ENCODE measurements around the gene NDUFA11. TPM values are rescaled to one million over a fixed set of nuclear protein-coding genes. Genes with fewer than 3 reads are reported as not detected.
A peak's percentile ranks its signal among the peaks of the same experiment; 100 is the strongest.

Gene NDUFA11
- total and polyA plus RNA-seq, 8 donors: 22.2 to 524 (median 344) TPM

GRCh38 chr19:5910638-5910907, 7.0 kb upstream of the NDUFA11 start:
- intact Hi-C loops (cut with DNase I; ENCODE audit: low total_unique reads): no loop called here
- no peak for DNase-seq
- TF ChIP-seq EP300 (IDR thresholded peaks at IDR 0.05) (no peak), POLR2AphosphoS5 (IDR thresholded peaks at IDR 0.05) (no peak), POLR2A (IDR thresholded peaks at IDR 0.05) (no peak)
- TF ChIP-seq, protein P1, sequence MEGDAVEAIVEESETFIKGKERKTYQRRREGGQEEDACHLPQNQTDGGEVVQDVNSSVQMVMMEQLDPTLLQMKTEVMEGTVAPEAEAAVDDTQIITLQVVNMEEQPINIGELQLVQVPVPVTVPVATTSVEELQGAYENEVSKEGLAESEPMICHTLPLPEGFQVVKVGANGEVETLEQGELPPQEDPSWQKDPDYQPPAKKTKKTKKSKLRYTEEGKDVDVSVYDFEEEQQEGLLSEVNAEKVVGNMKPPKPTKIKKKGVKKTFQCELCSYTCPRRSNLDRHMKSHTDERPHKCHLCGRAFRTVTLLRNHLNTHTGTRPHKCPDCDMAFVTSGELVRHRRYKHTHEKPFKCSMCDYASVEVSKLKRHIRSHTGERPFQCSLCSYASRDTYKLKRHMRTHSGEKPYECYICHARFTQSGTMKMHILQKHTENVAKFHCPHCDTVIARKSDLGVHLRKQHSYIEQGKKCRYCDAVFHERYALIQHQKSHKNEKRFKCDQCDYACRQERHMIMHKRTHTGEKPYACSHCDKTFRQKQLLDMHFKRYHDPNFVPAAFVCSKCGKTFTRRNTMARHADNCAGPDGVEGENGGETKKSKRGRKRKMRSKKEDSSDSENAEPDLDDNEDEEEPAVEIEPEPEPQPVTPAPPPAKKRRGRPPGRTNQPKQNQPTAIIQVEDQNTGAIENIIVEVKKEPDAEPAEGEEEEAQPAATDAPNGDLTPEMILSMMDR (IDR thresholded peaks at IDR 0.05): no peak
- H3K4me3 ChIP-seq: no peak overlapping the region
- WGBS, 5 donors: 80 to 93% (median 90%) methylated on average over 1 of the region's 1 CpG
- peak overlapping the region in 2 of 5 donors; percentile 31 to 49 for H3K27ac ChIP-seq
- H3K36me3 ChIP-seq: peaks cover 15 to 37% (median 32%) of the 10 kb centered on the region in 4 donors
- H3K27me3 ChIP-seq: no peaks in the 10 kb centered on the region
- no peaks in the 10 kb centered on the region for H3K9me3 ChIP-seq
- H3K4me1 ChIP-seq: peaks cover 16 to 62% (median 43%) of the 10 kb centered on the region in 4 donors

DNA sequence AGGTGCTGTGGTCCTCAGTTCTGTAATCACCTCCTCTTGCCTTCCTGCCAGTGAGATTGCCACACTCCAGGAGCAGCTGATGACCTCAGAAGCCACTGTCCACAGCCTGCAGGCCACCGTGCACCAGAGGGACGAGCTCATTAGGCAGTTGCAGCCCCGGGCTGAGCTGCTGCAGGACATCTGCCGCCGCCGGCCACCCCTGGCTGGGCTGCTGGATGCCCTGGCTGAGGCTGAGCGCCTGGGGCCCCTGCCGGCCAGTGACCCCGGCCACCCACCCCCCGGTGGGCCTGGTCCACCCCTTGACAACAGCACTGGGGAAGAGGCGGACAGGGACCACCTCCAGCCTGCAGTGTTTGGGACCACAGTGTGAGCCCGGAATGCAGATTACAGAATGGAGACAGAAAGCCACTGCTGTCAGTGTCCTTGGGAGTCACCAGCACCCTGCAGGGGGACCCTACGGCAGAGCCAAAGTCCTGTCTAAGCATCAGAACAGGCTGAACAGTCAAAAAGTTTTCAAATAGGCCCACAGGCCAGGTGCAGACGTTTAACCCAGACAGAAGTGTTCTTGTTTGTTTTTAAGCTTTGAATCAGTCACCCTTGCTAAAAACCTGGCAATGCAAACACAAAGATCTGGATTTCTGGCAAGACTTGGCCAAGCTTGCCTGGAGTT, 5.3 kb upstream of the NDUFA11 start:
- Histone ChIP-seq H3K4me1 (peaks cover 12 to 53% (median 35%) of the 10 kb centered on the region in 4 donors), H3K36me3 (peaks cover 15 to 32% (median 29%) of the 10 kb centered on the region in 4 donors), H3K9me3 (no peaks in the 10 kb centered on the region), H3K27me3 (no peaks in the 10 kb centered on the region), H3K27ac (peak overlapping the region in 2 of 5 donors; percentile 5 to 49), H3K4me3 (no peak overlapping the region)
- TF ChIP-seq POLR2AphosphoS5 (IDR thresholded peaks at IDR 0.05) (no peak), POLR2A (IDR thresholded peaks at IDR 0.05) (no peak), EP300 (IDR thresholded peaks at IDR 0.05) (no peak)
- TF ChIP-seq, protein P1 (IDR thresholded peaks at IDR 0.05): no peak
- 48 to 70% (median 58%) methylated on average over 9 to 14 of the region's 14 CpGs for WGBS, 5 donors
- intact Hi-C loops (cut with DNase I; ENCODE audit: low total_unique reads): no loop called here
- no peak for DNase-seq

- peaks cover 15 to 31% (median 27%) of the 10 kb centered on the region in 4 donors for H3K36me3 ChIP-seq
- TF ChIP-seq, protein P1 (IDR thresholded peaks at IDR 0.05): no peak
- no peak for TF ChIP-seq POLR2AphosphoS5 (IDR thresholded peaks at IDR 0.05)
- no peak for TF ChIP-seq POLR2A (IDR thresholded peaks at IDR 0.05)
- TF ChIP-seq EP300 (IDR thresholded peaks at IDR 0.05): no peak
- H3K4me3 ChIP-seq: no peak overlapping the region
- no peak for DNase-seq
- H3K4me1 ChIP-seq: peaks cover 21 to 58% (median 42%) of the 10 kb centered on the region in 4 donors
- intact Hi-C loops (cut with DNase I; ENCODE audit: low total_unique reads): no loop called here
- no peak overlapping the region for H3K27ac ChIP-seq
- WGBS, 5 donors: 64 to 82% (median 68%) methylated on average over 3 to 5 of the region's 5 CpGs
- H3K9me3 ChIP-seq: no peaks in the 10 kb centered on the region
- H3K27me3 ChIP-seq: no peaks in the 10 kb centered on the region
Measured at GRCh38 chr19:5907241-5907640, 3.7 kb upstream of the NDUFA11 start.

- Histone ChIP-seq H3K36me3 (peaks cover 15 to 28% (median 25%) of the 10 kb centered on the region in 4 donors), H3K4me3 (peak overlapping the region; percentile 75 to 98 (median 90)), H3K9me3 (no peaks in the 10 kb centered on the region), H3K27ac (peak overlapping the region; percentile 86 to 94 (median 92)), H3K4me1 (peaks cover 24 to 77% (median 53%) of the 10 kb centered on the region in 4 donors), H3K27me3 (no peaks in the 10 kb centered on the region)
- TF ChIP-seq EP300 (IDR thresholded peaks at IDR 0.05) (no peak), POLR2A (IDR thresholded peaks at IDR 0.05) (no peak), POLR2AphosphoS5 (IDR thresholded peaks at IDR 0.05) (no peak)
- TF ChIP-seq, protein P1 (IDR thresholded peaks at IDR 0.05): no peak
- WGBS, 5 donors: 31 to 46% (median 40%) methylated on average over 31 of the region's 31 CpGs
- intact Hi-C loops (cut with DNase I; ENCODE audit: low total_unique reads): no loop called here
- no peak for DNase-seq
Measured at GRCh38 chr19:5905114-5905778, 1.7 kb upstream of the NDUFA11 start.
